Muscle of back (tissue), 11 donors: ENCODE measurements around the gene SLFN12L. TPM values are rescaled to one million over a fixed set of nuclear protein-coding genes. Genes with fewer than 3 reads are reported as not detected.
"Not testable (repeated sequence)": the region's sequence is repeated elsewhere in the genome, so short reads cannot be mapped to it uniquely, and the experiment has no call there.

Experiments used
- DNase-seq, 3 donors: peaks; one replicate each; pipeline versions ENCODE4 v3.0.0 to v3.0.0-alpha.2; 2013
- polyA plus RNA-seq, 10 donors: library from polyadenylated mRNA; unstranded; fragments of 120-200 nt; gene quantifications; one replicate each; pipeline ENCODE4 v1.2.1, GENCODE V29; 2013; ENCODE audit not compliant: insufficient read length in 10 of 10

SLFN12L gene
- polyA plus RNA-seq, 10 donors: 0.05 to 3.6 (median 0.32) TPM; not detected in 3

DNA sequence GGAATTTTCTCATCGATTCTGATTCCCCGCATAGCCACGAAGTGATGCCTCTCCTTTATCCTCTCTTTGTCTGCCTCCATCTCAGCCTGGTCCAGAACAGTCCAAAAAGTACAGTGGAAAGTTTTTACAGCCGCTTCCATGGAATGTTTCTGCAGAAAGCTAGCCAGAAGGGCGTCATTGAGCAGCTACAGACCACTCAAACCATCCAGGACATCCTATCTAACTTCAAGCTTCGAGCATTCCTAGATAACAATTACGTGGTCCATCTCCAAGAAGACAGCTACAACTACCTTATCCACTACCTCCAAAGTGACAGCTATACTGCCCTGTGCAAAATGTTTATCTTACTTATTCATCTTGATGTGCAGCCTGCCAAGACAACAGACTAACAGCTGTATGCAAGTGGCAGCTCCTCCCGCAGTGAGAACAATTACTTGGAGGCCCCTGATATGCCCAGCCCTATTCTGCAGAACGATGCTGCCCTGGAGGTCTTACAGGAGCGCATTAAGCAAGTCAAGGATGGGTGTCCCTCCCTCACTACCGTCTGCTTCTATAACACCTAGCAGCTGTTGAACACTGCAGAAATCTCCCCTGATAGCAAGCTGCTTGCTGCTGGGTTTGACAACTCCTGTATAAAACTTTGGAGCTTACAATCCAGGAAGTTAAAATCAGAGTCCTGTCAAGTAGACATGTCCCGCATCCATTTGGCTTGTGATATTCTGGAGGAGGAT is 38.9 kb downstream of the SLFN12L start:
- DNase-seq: no peak

DNA sequence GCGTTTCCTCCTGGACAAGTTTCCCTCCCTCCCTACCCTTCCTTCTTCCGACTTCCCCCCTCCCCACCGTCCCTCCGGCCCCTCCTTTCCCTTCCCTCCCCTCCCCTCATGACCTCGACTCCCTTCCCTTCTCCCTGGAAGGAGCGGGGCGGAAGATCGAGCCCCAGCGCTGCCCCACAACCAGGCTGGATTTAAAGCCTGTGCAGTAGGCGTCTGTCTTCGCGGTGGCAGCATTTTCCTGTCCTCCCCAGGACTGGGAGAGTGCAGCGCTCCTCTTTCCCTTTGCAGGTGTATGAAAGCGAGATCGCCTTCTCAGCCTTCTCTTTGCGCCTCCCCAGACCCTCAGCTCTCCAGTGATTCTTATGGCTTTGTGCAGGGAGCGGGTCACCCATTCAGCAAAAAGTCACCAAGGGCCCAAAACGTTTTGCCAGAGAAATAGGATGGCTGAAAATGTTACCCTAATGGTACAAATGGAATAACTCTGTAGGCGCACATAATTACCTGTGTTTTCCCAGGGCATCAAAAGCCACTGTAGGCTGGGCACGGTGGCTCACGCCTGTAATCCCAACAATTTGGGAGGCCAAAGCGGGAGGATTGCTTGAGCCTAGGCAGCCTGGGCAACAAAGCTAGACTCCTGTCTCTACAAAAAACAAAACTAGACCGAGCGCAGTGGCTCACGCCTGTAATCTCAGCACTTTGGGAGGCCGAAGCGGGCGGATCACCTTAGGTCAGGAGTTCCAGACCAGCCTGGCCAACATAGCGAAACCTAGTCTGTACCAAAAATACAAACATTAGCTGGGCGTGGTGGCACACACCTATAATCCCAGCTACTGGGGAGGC is 40.8 kb downstream of the SLFN12L start:
- DNase-seq: no peak

DNA sequence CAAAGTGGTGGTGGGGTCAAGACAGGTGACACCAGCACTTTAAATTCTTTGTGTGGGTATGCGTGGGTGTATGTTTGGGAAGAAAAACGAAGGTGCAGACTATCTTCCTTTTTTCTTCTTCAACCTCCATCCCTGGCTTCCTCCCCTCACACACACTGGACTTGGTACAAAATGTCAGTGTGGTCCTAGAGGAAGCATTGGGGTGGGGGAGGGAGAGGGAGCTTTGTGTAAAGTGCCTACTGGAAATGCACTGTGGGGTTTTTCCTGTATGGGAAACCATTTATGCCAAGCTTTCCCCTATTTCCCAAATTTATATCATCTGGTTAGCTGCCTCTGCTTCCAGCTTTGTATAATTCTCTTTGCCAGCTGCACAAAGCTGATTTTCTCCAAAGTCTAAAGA is 44.4 kb downstream of the SLFN12L start:
- no peak for DNase-seq

DNA sequence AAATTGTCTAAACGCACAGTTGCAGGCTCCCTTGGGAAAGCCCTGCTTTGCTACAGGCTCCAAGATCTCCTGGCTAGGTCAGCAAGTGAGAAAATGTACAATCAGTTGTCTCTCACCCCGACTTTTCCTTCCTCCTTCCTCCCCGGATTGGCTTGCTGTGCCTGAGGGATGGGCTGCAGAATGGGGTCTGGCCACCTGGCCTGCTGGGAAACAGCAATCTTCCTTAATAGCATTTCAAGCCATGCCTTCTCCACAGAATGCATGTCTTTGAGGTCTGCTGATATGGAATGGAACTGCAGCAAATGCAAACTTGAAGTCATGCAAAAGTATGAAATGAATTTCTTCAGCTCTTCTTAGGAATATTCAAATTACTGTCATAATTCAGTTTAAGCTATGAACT is 46.1 kb downstream of the SLFN12L start:
- DNase-seq: no peak

GRCh38 chr17:35489944-35490343 is 47.5 kb downstream of the SLFN12L start:
- DNase-seq: no peak

DNA sequence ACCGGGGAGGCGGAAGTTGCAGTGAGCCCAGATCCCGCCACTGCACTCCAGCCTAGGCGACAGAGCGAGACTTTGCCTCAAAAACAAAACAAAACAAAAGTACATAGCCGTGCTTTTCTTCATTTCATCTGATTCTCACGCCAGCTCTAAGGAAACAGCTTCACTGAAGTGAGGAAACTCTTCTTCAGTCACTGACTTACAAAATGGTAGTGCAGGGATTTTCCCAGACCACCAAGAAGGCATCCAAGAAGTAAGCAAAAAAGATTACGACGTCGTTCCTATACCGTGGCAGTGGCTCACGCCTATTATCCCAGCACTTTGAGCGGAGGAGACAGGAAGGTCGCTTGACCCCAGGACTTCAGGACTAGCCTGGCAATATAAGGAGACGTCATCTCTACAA is 48.5 kb downstream of the SLFN12L start:
- no peak for DNase-seq

- peak; percentile 12 to 43 (median 23) for DNase-seq
Observed at GRCh38 chr17:35486920-35487732, 50.4 kb downstream of the SLFN12L start.

DNA sequence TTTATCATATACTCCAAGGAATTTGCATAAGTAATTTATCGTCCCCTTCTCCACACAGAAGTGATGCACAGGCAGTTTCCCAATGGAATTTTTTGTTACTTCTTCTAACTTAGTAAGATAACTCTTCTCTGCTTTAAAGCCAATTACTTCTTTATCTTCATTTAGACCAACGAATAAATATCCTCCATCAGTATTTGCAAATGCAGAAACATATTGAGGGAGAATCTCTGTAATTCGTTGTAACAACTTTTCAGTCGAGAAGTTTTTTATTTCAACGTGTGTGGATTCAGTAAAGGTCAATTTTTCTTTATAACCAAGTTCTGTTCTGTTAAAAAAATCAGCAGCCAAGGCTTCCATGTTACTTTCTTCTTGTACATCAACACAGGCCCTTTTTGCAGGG is 58.2 kb downstream of the SLFN12L start:
- no peak for DNase-seq

DNA sequence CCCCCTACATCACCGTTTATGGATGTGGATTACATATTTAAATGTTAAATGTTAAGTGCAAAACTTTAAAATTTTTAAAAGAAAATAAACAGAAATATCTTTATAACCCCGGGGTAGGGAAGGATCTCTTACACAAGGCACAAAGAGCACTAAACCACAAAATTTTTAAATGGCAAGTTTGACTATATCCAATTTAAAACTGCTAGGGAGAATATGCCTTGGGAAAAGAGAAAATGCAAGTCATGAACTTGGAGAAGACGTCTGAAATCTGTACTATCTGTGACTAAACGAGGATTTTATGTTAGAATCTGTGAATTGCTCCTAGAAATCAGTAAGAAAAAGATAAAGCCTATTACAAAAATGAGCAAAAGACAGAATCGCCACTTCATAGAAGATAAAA is 60.2 kb downstream of the SLFN12L start:
- DNase-seq: no peak

DNA sequence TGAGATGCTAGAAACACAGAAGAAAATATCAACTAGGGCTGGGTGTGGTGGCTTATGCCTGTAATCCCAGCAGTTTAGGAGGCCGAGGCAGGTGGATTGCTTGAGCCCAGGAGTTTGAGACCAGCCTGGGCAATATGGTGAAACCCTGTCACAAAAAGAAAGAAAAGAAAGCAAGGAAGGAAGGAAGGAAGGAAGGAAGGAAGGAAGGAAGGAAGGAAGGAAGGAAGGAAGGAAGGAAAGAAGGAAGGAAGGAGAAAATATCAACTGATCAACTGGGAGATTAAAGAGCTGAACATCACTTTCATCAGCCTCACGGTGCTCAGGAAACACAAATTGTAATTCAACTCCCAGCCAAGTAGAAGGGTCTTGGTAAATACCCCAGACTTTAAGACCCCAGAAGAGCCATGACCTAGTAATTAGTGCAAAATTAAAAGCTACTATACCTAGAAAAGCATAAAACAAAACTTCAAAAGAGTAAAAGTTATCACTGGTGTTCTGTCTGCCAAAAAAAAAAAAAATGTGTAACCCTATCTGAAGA is 61.1 kb downstream of the SLFN12L start:
- no peak for DNase-seq

GRCh38 chr17:35468475-35468874 is 69.0 kb downstream of the SLFN12L start:
- DNase-seq: no peak

DNA sequence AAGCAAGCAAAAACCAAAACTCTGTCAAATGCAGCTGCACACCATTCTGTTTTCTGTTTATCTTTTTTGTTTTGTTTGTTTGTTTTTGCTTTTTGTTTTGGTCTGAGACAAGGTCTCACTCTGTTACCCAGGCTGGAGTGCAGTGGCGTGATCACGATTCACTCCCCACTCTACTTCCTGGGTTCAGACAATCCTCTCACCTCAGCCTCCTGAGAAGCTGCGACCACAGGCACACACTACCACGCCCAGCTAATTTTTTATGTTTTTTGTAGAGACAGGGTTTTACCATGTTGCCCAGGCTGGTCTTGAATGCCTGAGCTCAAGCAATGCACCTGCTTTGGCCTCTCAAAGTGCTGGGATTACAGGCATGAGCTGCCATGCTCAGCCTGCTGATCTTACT is 69.7 kb downstream of the SLFN12L start:
- DNase-seq: no peak

DNA sequence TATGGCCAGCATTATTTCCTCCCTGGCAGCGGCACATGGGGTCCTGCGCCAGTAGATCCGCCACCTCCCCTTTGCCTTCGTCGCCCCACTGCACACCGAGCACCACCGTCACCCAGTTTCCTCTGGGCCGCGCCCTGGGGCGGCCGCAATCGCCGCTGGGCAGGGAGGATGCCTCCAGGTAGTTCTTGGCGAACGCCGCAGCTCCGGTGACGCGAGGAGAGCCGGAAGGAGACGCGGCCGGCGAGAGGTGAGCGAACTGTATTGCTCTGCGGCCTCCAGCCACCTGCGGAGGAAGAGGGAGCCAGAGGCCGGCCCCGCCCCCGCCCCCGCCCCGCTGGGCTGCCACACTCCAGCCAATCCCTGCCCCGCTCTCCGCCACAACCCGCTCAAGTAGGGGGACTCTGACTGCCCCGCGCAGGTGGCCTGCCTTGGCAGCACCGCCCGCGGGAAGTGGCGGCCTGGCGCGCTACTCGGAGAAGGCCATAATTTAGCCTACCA is 77.1 kb downstream of the SLFN12L start:
- DNase-seq: peak in 1 of 3 donors; percentile 41

GRCh38 chr17:35454035-35454434 is 83.4 kb downstream of the SLFN12L start:
- not testable (repeated sequence) for DNase-seq

GRCh38 chr17:35453171-35453570 is 84.3 kb downstream of the SLFN12L start:
- DNase-seq: no peak

DNA sequence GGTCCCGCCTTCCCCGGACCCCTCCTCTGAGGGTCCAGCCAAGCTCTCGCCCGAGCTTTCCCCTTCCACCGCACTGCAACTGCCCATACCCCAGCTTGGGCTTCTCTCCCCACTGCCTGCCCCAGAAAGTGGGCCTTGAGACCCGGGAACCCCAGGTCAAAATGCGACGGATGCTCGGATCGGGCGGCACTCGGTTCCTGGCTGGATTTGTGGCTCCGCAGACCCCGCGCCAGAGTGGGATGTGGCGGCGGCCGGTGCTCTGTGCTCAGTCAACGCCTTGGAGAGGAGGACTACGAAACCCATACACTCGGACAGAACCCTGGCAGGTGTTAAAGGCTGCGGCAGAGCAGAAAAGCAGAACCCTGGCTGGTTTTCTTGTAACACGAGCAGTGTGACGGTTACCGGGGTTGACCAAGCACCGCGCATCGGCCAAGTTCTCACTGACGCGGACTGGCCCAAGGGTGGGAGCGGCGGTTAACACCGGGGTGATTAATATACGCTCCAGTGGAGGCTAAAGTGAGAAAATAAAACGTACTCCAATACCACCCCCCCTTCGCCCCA is 88.0 kb downstream of the SLFN12L start:
- DNase-seq: peak in 1 of 3 donors; percentile 57

DNA sequence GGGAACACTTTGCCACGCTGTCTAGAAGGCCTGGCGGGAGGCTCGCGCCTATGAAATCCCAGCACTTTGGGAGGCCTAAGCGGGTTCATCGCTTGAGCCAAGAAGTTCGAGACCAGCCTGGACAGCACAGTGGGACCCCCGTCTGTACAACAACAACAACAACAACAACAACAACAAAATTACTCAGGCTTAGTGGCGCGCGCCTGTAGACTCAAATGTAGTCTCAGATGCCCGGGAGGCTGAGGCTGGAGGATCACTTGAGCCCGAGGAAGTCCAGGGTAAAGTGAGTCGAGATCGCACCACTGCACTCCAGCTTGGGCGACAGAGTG is 88.6 kb downstream of the SLFN12L start:
- DNase-seq: no peak

DNA sequence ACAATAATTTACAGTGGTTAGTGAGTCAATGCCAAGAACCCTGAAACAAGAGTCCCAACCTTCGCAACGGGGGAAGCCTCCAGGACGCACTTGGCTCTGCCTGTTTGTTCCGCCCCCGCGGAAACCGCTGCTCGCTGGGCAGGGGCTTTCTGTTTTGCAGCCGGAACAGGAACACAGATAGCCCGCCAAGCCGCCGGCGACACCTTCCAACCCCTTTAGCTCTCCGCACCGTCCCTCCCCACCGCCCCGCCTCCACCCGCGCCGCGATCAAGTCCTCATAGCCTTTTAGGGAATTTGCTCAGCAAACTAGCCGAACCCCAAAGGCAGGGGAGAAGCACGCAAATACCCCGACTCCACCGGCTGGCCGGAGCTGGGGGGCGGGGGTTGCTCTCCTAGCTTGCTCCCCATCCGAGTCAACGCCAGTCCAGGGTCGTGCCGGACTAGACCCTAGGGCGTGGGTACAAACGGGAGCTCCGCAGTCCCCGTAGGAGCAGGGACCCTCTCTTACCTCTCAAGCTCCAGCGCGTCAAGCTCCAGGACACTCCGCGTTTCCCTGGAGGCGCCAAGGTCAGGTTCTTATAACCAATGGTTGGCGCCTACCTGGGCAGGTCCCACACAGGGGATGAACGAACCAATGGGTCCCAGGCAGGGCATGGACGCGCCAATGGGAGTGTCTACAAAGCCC is 89.1 kb downstream of the SLFN12L start, which contains the start of gene SLFN13:
Gene SLFN13, minus strand, starts transcription at position 553 of the 685 bp plus-strand sequence. CDS start 3,086 bp downstream, outside the sequence.
- peak; percentile 49 to 79 (median 70) for DNase-seq

DNA sequence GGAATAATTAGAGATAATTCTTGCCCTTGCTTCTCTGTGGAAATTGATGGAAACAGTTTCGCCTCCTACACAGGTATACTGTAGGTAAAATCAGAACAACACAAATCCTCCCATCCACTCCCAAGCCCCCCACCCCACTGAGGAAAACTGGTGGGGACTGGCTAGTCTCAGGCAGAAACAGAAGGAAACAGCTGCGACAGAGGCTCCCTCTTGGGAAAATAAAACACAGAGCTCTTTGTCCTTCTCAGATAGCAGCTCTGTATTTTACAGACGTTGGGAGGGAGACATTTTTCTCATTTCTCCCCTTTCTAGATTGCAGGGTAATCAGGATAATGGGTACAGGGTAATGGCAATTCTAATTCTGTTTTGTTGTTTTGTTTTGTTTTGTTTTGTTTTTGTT is 90.0 kb downstream of the SLFN12L start:
- DNase-seq: peak in 1 of 3 donors; percentile 47

DNA sequence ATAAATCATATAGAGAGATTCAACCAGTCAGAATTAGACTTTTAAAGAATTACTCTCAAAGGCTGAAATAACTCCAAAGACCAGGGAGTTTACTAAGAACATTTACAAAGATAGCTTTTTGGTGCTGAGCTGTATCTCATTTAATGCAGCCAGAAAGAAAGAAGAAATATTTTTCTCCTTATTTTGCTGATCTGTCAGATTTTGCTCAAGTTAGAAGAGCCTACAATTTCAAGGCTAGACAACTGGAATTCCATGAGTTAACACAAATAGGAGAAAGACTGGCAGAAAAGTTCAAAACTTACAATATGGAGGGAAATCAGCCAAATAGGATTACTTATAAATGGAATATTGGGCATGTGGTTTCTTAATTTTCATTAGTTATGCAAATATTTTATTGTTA is 99.0 kb downstream of the SLFN12L start:
- DNase-seq: no peak
